Measurements from ENCODE around the gene TLR10. TPM values are rescaled to one million over a fixed set of nuclear protein-coding genes. Genes with fewer than 3 reads are reported as not detected.

The TLR10 gene
- total and polyA plus RNA-seq, 2 donors (not counting 3 experiments of a cell fraction or from before 2014, with no cell fraction given): not detected

- FAIRE-seq (no peak), DNase-seq (ENCODE audit: low read depth, low spot score) (no peak)
- Histone ChIP-seq H2AFZ (ENCODE audit: low read depth, low read length) (no peak overlapping the region), H3K27me3 (ENCODE audit: control insufficient read depth in 2 of 2, insufficient read depth in 2 of 2, low read length in 2 of 2) (peaks cover 0 to 4% of the 10 kb centered on the region in 2 experiments), H3K9me1 (replicated peaks; ENCODE audit: control insufficient read depth, extremely low read depth, insufficient read depth, low read length) (no peaks in the 10 kb centered on the region), H3K79me2 (ENCODE audit: control insufficient read depth, insufficient read depth, low read length) (no peaks in the 10 kb centered on the region), H3K4me2 (ENCODE audit: insufficient read depth, low read length) (no peak overlapping the region), H3K27ac (ENCODE audit: insufficient read depth, low read depth, low read length) (no peak overlapping the region), H3K4me3 (replicated peaks in 1 of 3; ENCODE audit: insufficient read depth in 1 of 3, low read depth in 1 of 3, low read length in 3 of 3) (no peak overlapping the region), H3K9me3 (replicated peaks; ENCODE audit: control insufficient read depth, insufficient read depth, low read length) (no peaks in the 10 kb centered on the region), H4K20me1 (replicated peaks; ENCODE audit: control insufficient read depth, extremely low read depth, insufficient read depth, low read length) (no peaks in the 10 kb centered on the region), H3K4me1 (ENCODE audit: control insufficient read depth, extremely low read depth, insufficient read depth, low read length) (no peaks in the 10 kb centered on the region), H3K36me3 (ENCODE audit: control insufficient read depth in 2 of 2, extremely low read depth in 1 of 2, insufficient read depth in 2 of 2, low read length in 2 of 2) (no peaks in the 10 kb centered on the region), H3K9ac (replicated peaks; ENCODE audit: extremely low read depth, insufficient read depth, low read length) (no peak overlapping the region)
- dilution Hi-C loops (cut with MboI; ENCODE audit: extremely low pct_ligation_motif_present, low sequenced_read_pairs) (no loop called here), intact Hi-C loops (cut with micrococcal nuclease) (no loop called here)
- POLR2A ChIA-PET: no interaction called here
- BruUV-seq (replicated peaks): no TSS peak
- CTCF ChIA-PET: interaction anchor here (1.1 kb wide), 1 partner anchor 16 kb away, joined by 3 read pairs; no protein-coding TSS in a partner anchor
- no peak for TF ChIP-seq MAX (IDR thresholded peaks at IDR 0.05; ENCODE audit: insufficient read depth, insufficient read length)
- no peak for TF ChIP-seq CTCF (IDR thresholded peaks at IDR 0.05; ENCODE audit: extremely low read depth in 1 of 2, insufficient read depth in 1 of 2, low read depth in 1 of 2, low read length in 2 of 2)
- TF ChIP-seq GATA2 (IDR thresholded peaks at IDR 0.05; ENCODE audit: insufficient read depth, insufficient read length, low read depth, low read length): no peak
- TF ChIP-seq MYC (IDR thresholded peaks at IDR 0.05; ENCODE audit: low read depth, low read length): no peak
- no peak for TF ChIP-seq EZH2 (IDR thresholded peaks at IDR 0.05; ENCODE audit: borderline replicate concordance, low read depth, low read length, severe bottlenecking)
- TF ChIP-seq POLR2AphosphoS5 (IDR thresholded peaks at IDR 0.05; ENCODE audit: insufficient read depth, low read depth, low read length): no peak
- no peak for TF ChIP-seq FOS (IDR thresholded peaks at IDR 0.05; ENCODE audit: borderline replicate concordance, insufficient read depth, low read length)
- TF ChIP-seq JUN (IDR thresholded peaks at IDR 0.05; ENCODE audit: borderline replicate concordance, insufficient read depth, insufficient read length, low read depth): no peak
- TF ChIP-seq POLR2A (IDR thresholded peaks at IDR 0.05; ENCODE audit: low read depth, low read length): no peak
These were observed 38.9 kb downstream of the TLR10 start for GRCh38 chr4:38743866-38744265.

Data from endothelial cell of umbilical vein (primary cell).